Measurements from ENCODE around the gene ITSN1.

Gene ITSN1

GRCh38 chr21:33836408-33836807 lies 194.1 kb downstream of the ITSN1 start:
- Mint-ChIP-seq H3K27ac (no peak overlapping the region), H3K36me3 (ENCODE audit: low read depth) (peaks cover 70% of the 10 kb centered on the region), H3K9me3 (no peaks in the 10 kb centered on the region), H3K4me1 (peaks cover 12% of the 10 kb centered on the region), H3K27me3 (ENCODE audit: low read depth) (no peaks in the 10 kb centered on the region), H3K4me3 (no peak overlapping the region)
- TF ChIP-seq, protein P1, sequence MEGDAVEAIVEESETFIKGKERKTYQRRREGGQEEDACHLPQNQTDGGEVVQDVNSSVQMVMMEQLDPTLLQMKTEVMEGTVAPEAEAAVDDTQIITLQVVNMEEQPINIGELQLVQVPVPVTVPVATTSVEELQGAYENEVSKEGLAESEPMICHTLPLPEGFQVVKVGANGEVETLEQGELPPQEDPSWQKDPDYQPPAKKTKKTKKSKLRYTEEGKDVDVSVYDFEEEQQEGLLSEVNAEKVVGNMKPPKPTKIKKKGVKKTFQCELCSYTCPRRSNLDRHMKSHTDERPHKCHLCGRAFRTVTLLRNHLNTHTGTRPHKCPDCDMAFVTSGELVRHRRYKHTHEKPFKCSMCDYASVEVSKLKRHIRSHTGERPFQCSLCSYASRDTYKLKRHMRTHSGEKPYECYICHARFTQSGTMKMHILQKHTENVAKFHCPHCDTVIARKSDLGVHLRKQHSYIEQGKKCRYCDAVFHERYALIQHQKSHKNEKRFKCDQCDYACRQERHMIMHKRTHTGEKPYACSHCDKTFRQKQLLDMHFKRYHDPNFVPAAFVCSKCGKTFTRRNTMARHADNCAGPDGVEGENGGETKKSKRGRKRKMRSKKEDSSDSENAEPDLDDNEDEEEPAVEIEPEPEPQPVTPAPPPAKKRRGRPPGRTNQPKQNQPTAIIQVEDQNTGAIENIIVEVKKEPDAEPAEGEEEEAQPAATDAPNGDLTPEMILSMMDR (IDR thresholded peaks at IDR 0.05; ENCODE audit: unreplicated experiment in 3 of 3): no peak

GRCh38 chr21:33839167-33839716 lies 196.9 kb downstream of the ITSN1 start:
- TF ChIP-seq, protein P1 (IDR thresholded peaks at IDR 0.05; ENCODE audit: unreplicated experiment in 3 of 3): no peak
- Mint-ChIP-seq H3K9me3 (no peaks in the 10 kb centered on the region), H3K27ac (no peak overlapping the region), H3K4me1 (peaks cover 31% of the 10 kb centered on the region), H3K36me3 (ENCODE audit: low read depth) (peaks cover 53% of the 10 kb centered on the region), H3K4me3 (no peak overlapping the region), H3K27me3 (ENCODE audit: low read depth) (no peaks in the 10 kb centered on the region)

DNA sequence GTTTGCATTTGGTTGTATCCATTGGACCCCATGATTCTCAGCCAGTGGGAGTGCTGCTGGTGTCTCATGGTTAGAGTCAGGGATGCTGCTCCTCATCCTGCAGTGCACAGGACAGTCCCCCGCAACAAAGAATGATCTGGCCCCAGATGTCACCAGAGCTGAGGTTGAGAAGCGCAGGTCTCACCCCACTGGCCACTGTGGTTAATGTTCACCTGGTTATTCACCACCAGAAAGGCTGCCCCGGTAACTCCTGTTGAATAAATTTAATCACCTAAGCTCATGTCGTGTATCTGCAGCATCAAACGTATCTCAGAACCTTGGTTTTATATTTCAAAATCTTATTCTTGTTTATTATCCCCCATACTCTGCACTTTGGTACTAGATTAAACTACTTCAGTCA lies 197.5 kb downstream of the ITSN1 start:
- H3K27me3 Mint-ChIP-seq (ENCODE audit: low read depth): no peaks in the 10 kb centered on the region
- H3K27ac Mint-ChIP-seq: no peak overlapping the region
- no peaks in the 10 kb centered on the region for H3K9me3 Mint-ChIP-seq
- TF ChIP-seq, protein P1 (IDR thresholded peaks at IDR 0.05; ENCODE audit: unreplicated experiment in 3 of 3): no peak
- H3K4me1 Mint-ChIP-seq: peaks cover 31% of the 10 kb centered on the region
- H3K36me3 Mint-ChIP-seq (ENCODE audit: low read depth): peaks cover 47% of the 10 kb centered on the region
- no peak overlapping the region for H3K4me3 Mint-ChIP-seq

GRCh38 chr21:33840771-33841170 lies 198.5 kb downstream of the ITSN1 start:
- Mint-ChIP-seq H3K27me3 (ENCODE audit: low read depth) (no peaks in the 10 kb centered on the region), H3K9me3 (no peaks in the 10 kb centered on the region), H3K27ac (no peak overlapping the region), H3K36me3 (ENCODE audit: low read depth) (peaks cover 40% of the 10 kb centered on the region), H3K4me3 (no peak overlapping the region), H3K4me1 (peaks cover 33% of the 10 kb centered on the region)
- TF ChIP-seq, protein P1 (IDR thresholded peaks at IDR 0.05; ENCODE audit: unreplicated experiment in 3 of 3): no peak

DNA sequence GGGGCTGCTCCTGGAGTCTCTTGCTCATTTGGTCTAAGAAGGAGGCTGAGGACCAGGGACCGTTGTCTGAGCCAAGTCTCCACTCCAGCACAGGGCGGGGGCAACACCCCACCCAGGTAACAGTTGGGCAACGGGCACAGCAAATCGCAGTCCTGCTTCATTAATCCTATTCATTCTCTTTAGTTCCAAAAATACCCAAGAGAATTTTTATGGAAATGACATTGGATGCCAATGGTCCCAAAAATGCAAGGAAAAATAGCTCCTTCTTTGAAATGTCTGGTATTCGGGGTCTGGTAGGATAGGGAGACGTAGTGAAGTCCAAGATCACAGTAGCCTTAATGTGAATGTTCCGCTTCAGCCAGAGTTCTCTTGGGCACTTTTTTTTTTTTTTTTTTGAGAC lies 199.3 kb downstream of the ITSN1 start:
- Mint-ChIP-seq H3K36me3 (ENCODE audit: low read depth) (peaks cover 33% of the 10 kb centered on the region), H3K27ac (no peak overlapping the region), H3K27me3 (ENCODE audit: low read depth) (no peaks in the 10 kb centered on the region), H3K9me3 (peaks cover 6% of the 10 kb centered on the region), H3K4me3 (no peak overlapping the region), H3K4me1 (peaks cover 41% of the 10 kb centered on the region)
- TF ChIP-seq, protein P1 (IDR thresholded peaks at IDR 0.05; ENCODE audit: unreplicated experiment in 3 of 3): no peak

GRCh38 chr21:33843216-33843615 lies 200.9 kb downstream of the ITSN1 start:
- no peaks in the 10 kb centered on the region for H3K27me3 Mint-ChIP-seq (ENCODE audit: low read depth)
- H3K4me1 Mint-ChIP-seq: peaks cover 46% of the 10 kb centered on the region
- H3K9me3 Mint-ChIP-seq: peaks cover 6% of the 10 kb centered on the region
- TF ChIP-seq, protein P1 (IDR thresholded peaks at IDR 0.05; ENCODE audit: unreplicated experiment in 3 of 3): no peak
- H3K36me3 Mint-ChIP-seq (ENCODE audit: low read depth): peaks cover 18% of the 10 kb centered on the region
- H3K27ac Mint-ChIP-seq: peak overlapping the region in 2 of 3 experiments; percentile 47 to 70
- no peak overlapping the region for H3K4me3 Mint-ChIP-seq
